Measurements from ENCODE around the gene DAZAP1. TPM values are rescaled to one million over a fixed set of nuclear protein-coding genes. Genes with fewer than 3 reads are reported as not detected.

DAZAP1 gene
- total RNA-seq, 5 donors from 2014 or later (not counting 1 experiment from before 2014, with no cell fraction given), result 153 to 170 (median 161) TPM

- 89% methylated on average over 39 of the region's 42 CpGs for WGBS (ENCODE audit: insufficient coverage)
- CTCF ChIA-PET, result no interaction called here
- Mint-ChIP-seq H3K27ac (no peak overlapping the region), H3K9me3 (no peaks in the 10 kb centered on the region), H3K36me3 (peaks cover 9% of the 10 kb centered on the region), H3K4me3 (no peak overlapping the region), H3K4me1 (peaks cover 4 to 12% (median 10%) of the 10 kb centered on the region in 3 donors), H3K27me3 (no peaks in the 10 kb centered on the region)
- no peaks in the 10 kb centered on the region for H3K9me3 ChIP-seq
- no peak overlapping the region for H3K27ac ChIP-seq (ENCODE audit: low read length)
- ATAC-seq (replicated peaks in 1 of 4) (no peak), DNase-seq (no peak)
- peaks cover 6 to 13% of the 10 kb centered on the region in 2 donors for H3K36me3 ChIP-seq (ENCODE audit: control insufficient read depth in 2 of 2, extremely low read depth in 1 of 2, insufficient read depth in 1 of 2, low read length in 1 of 2)
- no peak overlapping the region for H3K4me3 ChIP-seq (ENCODE audit: control insufficient read depth in 1 of 2, extremely low read depth in 1 of 2, low read length in 1 of 2)
- peaks cover 0 to 1% of the 10 kb centered on the region in 2 experiments for H3K27me3 ChIP-seq (replicated peaks in 1 of 2; ENCODE audit: control insufficient read depth in 2 of 2, extremely low read depth in 1 of 2, insufficient read depth in 2 of 2, low read length in 1 of 2)
- H3K4me1 ChIP-seq (ENCODE audit: control insufficient read depth in 1 of 2, extremely low read depth in 1 of 2, insufficient read depth in 2 of 2, low read length in 2 of 2), result peaks cover 0 to 28% of the 10 kb centered on the region in 2 experiments
- POLR2A ChIA-PET, result interaction anchor here in 1 of 2 donors (0.6 kb wide), 1 partner anchor 38 kb away, joined by 3 read pairs; no protein-coding TSS in a partner anchor
Measured at GRCh38 chr19:1396768-1397679, 10.4 kb upstream of the DAZAP1 start.

- no peak overlapping the region for H3K27ac ChIP-seq (ENCODE audit: low read length)
- H3K4me1 ChIP-seq (ENCODE audit: control insufficient read depth in 1 of 2, extremely low read depth in 1 of 2, insufficient read depth in 2 of 2, low read length in 2 of 2), result peaks cover 3 to 36% of the 10 kb centered on the region in 2 experiments
- ChIA-PET POLR2A (no interaction called here), CTCF (no interaction called here)
- H3K27me3 ChIP-seq (replicated peaks in 1 of 2; ENCODE audit: control insufficient read depth in 2 of 2, extremely low read depth in 1 of 2, insufficient read depth in 2 of 2, low read length in 1 of 2), result peaks cover 0 to 9% of the 10 kb centered on the region in 2 experiments
- Mint-ChIP-seq H3K27ac (no peak overlapping the region), H3K27me3 (peaks cover 3% of the 10 kb centered on the region in 2 donors), H3K4me1 (peaks cover 8 to 16% (median 13%) of the 10 kb centered on the region in 3 donors), H3K36me3 (peaks cover 4% of the 10 kb centered on the region), H3K4me3 (no peak overlapping the region), H3K9me3 (no peaks in the 10 kb centered on the region)
- DNase-seq (no peak), ATAC-seq (replicated peaks in 1 of 4) (no peak)
- no peaks in the 10 kb centered on the region for H3K9me3 ChIP-seq
- H3K36me3 ChIP-seq (ENCODE audit: control insufficient read depth in 2 of 2, extremely low read depth in 1 of 2, insufficient read depth in 1 of 2, low read length in 1 of 2), result peaks cover 6 to 8% of the 10 kb centered on the region in 2 donors
- no peak overlapping the region for H3K4me3 ChIP-seq (ENCODE audit: control insufficient read depth in 1 of 2, extremely low read depth in 1 of 2, low read length in 1 of 2)
- 76% methylated on average over 8 of the region's 9 CpGs for WGBS (ENCODE audit: insufficient coverage)
Measured at GRCh38 chr19:1397838-1398237, 9.5 kb upstream of the DAZAP1 start.

- Mint-ChIP-seq H3K4me3 (no peak overlapping the region), H3K36me3 (no peaks in the 10 kb centered on the region), H3K27ac (no peak overlapping the region), H3K9me3 (no peaks in the 10 kb centered on the region), H3K4me1 (peaks cover 10 to 19% (median 13%) of the 10 kb centered on the region in 3 donors), H3K27me3 (peaks cover 4% of the 10 kb centered on the region in 2 donors)
- ATAC-seq (replicated peaks in 1 of 4), result no peak
- 94% methylated on average over 15 of the region's 19 CpGs for WGBS (ENCODE audit: insufficient coverage)
- Histone ChIP-seq H3K4me3 (ENCODE audit: control insufficient read depth in 1 of 2, extremely low read depth in 1 of 2, low read length in 1 of 2) (no peak overlapping the region), H3K36me3 (ENCODE audit: control insufficient read depth in 2 of 2, extremely low read depth in 1 of 2, insufficient read depth in 1 of 2, low read length in 1 of 2) (peaks cover 0 to 6% of the 10 kb centered on the region in 2 donors), H3K27ac (ENCODE audit: low read length) (no peak overlapping the region), H3K4me1 (ENCODE audit: control insufficient read depth in 1 of 2, extremely low read depth in 1 of 2, insufficient read depth in 2 of 2, low read length in 2 of 2) (peaks cover 3 to 37% of the 10 kb centered on the region in 2 experiments), H3K9me3 (no peaks in the 10 kb centered on the region), H3K27me3 (replicated peaks in 1 of 2; ENCODE audit: control insufficient read depth in 2 of 2, extremely low read depth in 1 of 2, insufficient read depth in 2 of 2, low read length in 1 of 2) (peaks cover 0 to 16% of the 10 kb centered on the region in 2 experiments)
- POLR2A ChIA-PET, result no interaction called here
- DNase-seq, result no peak
- CTCF ChIA-PET, result no interaction called here
Measured at GRCh38 chr19:1399079-1399478, 8.3 kb upstream of the DAZAP1 start.

- peaks cover 4% of the 10 kb centered on the region in 2 donors for H3K27me3 Mint-ChIP-seq
- H3K36me3 Mint-ChIP-seq, result no peaks in the 10 kb centered on the region
- DNase-seq (no peak), ATAC-seq (replicated peaks in 1 of 4) (no peak)
- ChIA-PET CTCF (interaction anchor here in 1 of 2 donors (0.5 kb wide), 1 partner anchor 44 kb away, joined by 3 read pairs; no protein-coding TSS in a partner anchor), POLR2A (no interaction called here)
- Histone ChIP-seq H3K27me3 (replicated peaks in 1 of 2; ENCODE audit: control insufficient read depth in 2 of 2, extremely low read depth in 1 of 2, insufficient read depth in 2 of 2, low read length in 1 of 2) (peaks cover 0 to 19% of the 10 kb centered on the region in 2 experiments), H3K36me3 (ENCODE audit: control insufficient read depth in 2 of 2, extremely low read depth in 1 of 2, insufficient read depth in 1 of 2, low read length in 1 of 2) (peaks cover 0 to 6% of the 10 kb centered on the region in 2 donors), H3K4me1 (ENCODE audit: control insufficient read depth in 1 of 2, extremely low read depth in 1 of 2, insufficient read depth in 2 of 2, low read length in 2 of 2) (peaks cover 3 to 37% of the 10 kb centered on the region in 2 experiments), H3K4me3 (ENCODE audit: control insufficient read depth in 1 of 2, extremely low read depth in 1 of 2, low read length in 1 of 2) (no peak overlapping the region), H3K27ac (ENCODE audit: low read length) (no peak overlapping the region), H3K9me3 (no peaks in the 10 kb centered on the region)
- H3K4me1 Mint-ChIP-seq, result peaks cover 10 to 19% (median 13%) of the 10 kb centered on the region in 3 donors
- H3K27ac Mint-ChIP-seq, result no peak overlapping the region
- H3K4me3 Mint-ChIP-seq, result peak overlapping the region in 1 of 3 donors; percentile 64
- 97% methylated on average over 15 of the region's 15 CpGs for WGBS (ENCODE audit: insufficient coverage)
- H3K9me3 Mint-ChIP-seq, result no peaks in the 10 kb centered on the region
Measured at GRCh38 chr19:1399745-1400144, 7.6 kb upstream of the DAZAP1 start.

GRCh38 chr19:1400281-1401137, 6.9 kb upstream of the DAZAP1 start:
- Mint-ChIP-seq H3K27ac (no peak overlapping the region), H3K4me3 (peak overlapping the region; percentile 64 to 71 (median 65)), H3K36me3 (no peaks in the 10 kb centered on the region), H3K9me3 (no peaks in the 10 kb centered on the region), H3K27me3 (peaks cover 4% of the 10 kb centered on the region in 2 donors), H3K4me1 (peaks cover 10 to 19% (median 13%) of the 10 kb centered on the region in 3 donors)
- peaks cover 0 to 6% of the 10 kb centered on the region in 2 donors for H3K36me3 ChIP-seq (ENCODE audit: control insufficient read depth in 2 of 2, extremely low read depth in 1 of 2, insufficient read depth in 1 of 2, low read length in 1 of 2)
- 35% methylated on average over 26 of the region's 36 CpGs for WGBS (ENCODE audit: insufficient coverage)
- CTCF ChIA-PET, result interaction anchor here in 1 of 2 donors (0.5 kb wide), 1 partner anchor 44 kb away, joined by 3 read pairs; no protein-coding TSS in a partner anchor
- H3K27me3 ChIP-seq (replicated peaks in 1 of 2; ENCODE audit: control insufficient read depth in 2 of 2, extremely low read depth in 1 of 2, insufficient read depth in 2 of 2, low read length in 1 of 2), result peaks cover 0 to 19% of the 10 kb centered on the region in 2 experiments
- H3K27ac ChIP-seq (ENCODE audit: low read length), result no peak overlapping the region
- DNase-seq, result peak in 3 of 35 experiments; percentile 16 to 25 (median 20)
- POLR2A ChIA-PET, result interaction anchor here in 1 of 2 donors (0.6 kb wide), 1 partner anchor 624 kb away, joined by 7 read pairs; no protein-coding TSS in a partner anchor
- ATAC-seq (replicated peaks in 1 of 4), result peak; percentile 31 to 36 (median 34)
- no peaks in the 10 kb centered on the region for H3K9me3 ChIP-seq
- peaks cover 3 to 37% of the 10 kb centered on the region in 2 experiments for H3K4me1 ChIP-seq (ENCODE audit: control insufficient read depth in 1 of 2, extremely low read depth in 1 of 2, insufficient read depth in 2 of 2, low read length in 2 of 2)
- peak overlapping the region; percentile 46 to 71 for H3K4me3 ChIP-seq (ENCODE audit: control insufficient read depth in 1 of 2, extremely low read depth in 1 of 2, low read length in 1 of 2)

Data from T-cell (primary cell).